Measurements from ENCODE around the gene VPREB3. TPM values are rescaled to one million over a fixed set of nuclear protein-coding genes. Genes with fewer than 3 reads are reported as not detected.
A peak's percentile ranks its signal among the peaks of the same experiment; 100 is the strongest.

The VPREB3 gene
- total RNA-seq, 1 donor from 2014 or later, result not detected

DNA sequence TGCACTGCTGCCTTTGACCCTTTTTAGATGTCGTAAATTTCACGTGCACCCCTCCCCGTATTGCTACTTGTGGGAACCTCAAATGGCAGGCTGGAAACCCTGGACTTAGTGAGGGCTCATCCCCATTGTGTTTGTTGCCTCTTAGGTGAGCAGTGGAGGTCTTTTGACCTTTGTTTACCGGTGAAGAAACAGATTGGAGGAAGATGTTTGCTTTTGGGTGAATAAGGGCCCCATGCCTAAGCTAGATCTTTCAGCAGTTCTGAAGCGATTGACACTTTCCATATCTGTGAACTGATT is 33.3 kb upstream of the VPREB3 start:
- Mint-ChIP-seq H3K4me3 (peak overlapping the region; percentile 93), H3K36me3 (peaks cover 9% of the 10 kb centered on the region), H3K4me1 (peaks cover 27% of the 10 kb centered on the region), H3K27me3 (ENCODE audit: insufficient read depth, low read depth) (no peaks in the 10 kb centered on the region), H3K27ac (peak overlapping the region; percentile 92), H3K9me3 (no peaks in the 10 kb centered on the region)
- peak overlapping the region; percentile 55 for H3K9ac ChIP-seq
- no peak overlapping the region for H2AFZ ChIP-seq (replicated peaks)
- no peak for DNase-seq (ENCODE audit: low spot score)
- peak overlapping the region; percentile 78 for H3K4me3 ChIP-seq
- peaks cover 52% of the 10 kb centered on the region for H4K20me1 ChIP-seq (ENCODE audit: low read depth)
- H3F3A ChIP-seq (ENCODE audit: low read depth), result peaks cover 16% of the 10 kb centered on the region
- no peaks in the 10 kb centered on the region for H3K27me3 ChIP-seq
- peaks cover 53% of the 10 kb centered on the region for H3K79me2 ChIP-seq (ENCODE audit: low read depth)
- TF ChIP-seq, protein P1, sequence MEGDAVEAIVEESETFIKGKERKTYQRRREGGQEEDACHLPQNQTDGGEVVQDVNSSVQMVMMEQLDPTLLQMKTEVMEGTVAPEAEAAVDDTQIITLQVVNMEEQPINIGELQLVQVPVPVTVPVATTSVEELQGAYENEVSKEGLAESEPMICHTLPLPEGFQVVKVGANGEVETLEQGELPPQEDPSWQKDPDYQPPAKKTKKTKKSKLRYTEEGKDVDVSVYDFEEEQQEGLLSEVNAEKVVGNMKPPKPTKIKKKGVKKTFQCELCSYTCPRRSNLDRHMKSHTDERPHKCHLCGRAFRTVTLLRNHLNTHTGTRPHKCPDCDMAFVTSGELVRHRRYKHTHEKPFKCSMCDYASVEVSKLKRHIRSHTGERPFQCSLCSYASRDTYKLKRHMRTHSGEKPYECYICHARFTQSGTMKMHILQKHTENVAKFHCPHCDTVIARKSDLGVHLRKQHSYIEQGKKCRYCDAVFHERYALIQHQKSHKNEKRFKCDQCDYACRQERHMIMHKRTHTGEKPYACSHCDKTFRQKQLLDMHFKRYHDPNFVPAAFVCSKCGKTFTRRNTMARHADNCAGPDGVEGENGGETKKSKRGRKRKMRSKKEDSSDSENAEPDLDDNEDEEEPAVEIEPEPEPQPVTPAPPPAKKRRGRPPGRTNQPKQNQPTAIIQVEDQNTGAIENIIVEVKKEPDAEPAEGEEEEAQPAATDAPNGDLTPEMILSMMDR (IDR thresholded peaks at IDR 0.05), result no peak
- TF ChIP-seq EZH2phosphoT487 (IDR thresholded peaks at IDR 0.05) (no peak), EZH2 (IDR thresholded peaks at IDR 0.05) (no peak)
- H3K36me3 ChIP-seq, result no peaks in the 10 kb centered on the region
- H3K4me1 ChIP-seq, result peaks cover 24% of the 10 kb centered on the region
- H3K27ac ChIP-seq, result no peak overlapping the region
- H3K4me2 ChIP-seq, result peak overlapping the region; percentile 91
- H3K9me3 ChIP-seq (ENCODE audit: low read depth), result no peaks in the 10 kb centered on the region

DNA sequence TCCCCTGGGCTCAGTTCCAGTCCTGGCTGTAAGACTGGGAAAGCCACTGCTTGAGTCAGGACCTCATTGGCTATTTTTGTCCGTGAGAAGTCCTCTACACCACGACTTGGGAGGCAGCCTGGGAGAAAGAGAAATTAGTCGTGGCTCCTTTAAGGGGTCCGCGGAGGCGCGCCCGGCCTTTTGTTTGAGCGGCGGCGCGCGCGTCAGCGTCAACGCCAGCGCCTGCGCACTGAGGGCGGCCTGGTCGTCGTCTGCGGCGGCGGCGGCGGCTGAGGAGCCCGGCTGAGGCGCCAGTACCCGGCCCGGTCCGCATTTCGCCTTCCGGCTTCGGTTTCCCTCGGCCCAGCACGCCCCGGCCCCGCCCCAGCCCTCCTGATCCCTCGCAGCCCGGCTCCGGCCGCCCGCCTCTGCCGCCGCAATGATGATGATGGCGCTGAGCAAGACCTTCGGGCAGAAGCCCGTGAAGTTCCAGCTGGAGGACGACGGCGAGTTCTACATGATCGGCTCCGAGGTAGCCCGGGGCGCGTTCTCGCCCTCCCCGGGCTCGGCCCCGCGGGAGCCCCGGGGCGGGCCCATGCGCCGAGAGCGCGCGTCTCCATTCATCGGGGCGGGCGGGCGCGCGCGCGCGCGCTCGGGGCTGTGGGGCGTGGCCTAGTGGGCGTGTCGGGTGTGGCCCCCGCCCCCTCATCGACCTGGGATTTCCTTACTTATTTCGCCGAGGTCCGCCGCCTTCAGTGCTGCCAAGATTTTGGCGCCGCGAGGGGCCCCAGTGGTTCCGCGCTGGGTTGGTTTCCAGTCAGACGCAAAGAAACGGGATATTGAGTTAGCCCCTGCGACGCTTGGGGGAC is 32.8 kb upstream of the VPREB3 start, which contains the start of gene SMARCB1:
Gene SMARCB1 (plus strand): TSS at position 215 of the 848 bp plus-strand sequence. CDS start 204 bp downstream, at position 419.
- Mint-ChIP-seq H3K27me3 (ENCODE audit: insufficient read depth, low read depth) (no peaks in the 10 kb centered on the region), H3K36me3 (peaks cover 7% of the 10 kb centered on the region), H3K4me1 (peaks cover 27% of the 10 kb centered on the region), H3K4me3 (peak within 1 kb of the TSS; percentile 93), H3K27ac (peak within 1 kb of the TSS; percentile 99), H3K9me3 (no peaks in the 10 kb centered on the region)
- Histone ChIP-seq H3K27me3 (no peaks in the 10 kb centered on the region), H3K4me3 (peak within 1 kb of the TSS; percentile 78), H3F3A (ENCODE audit: low read depth) (peaks cover 16% of the 10 kb centered on the region), H4K20me1 (ENCODE audit: low read depth) (peaks cover 47% of the 10 kb centered on the region), H3K9ac (peak within 1 kb of the TSS; percentile 91), H2AFZ (replicated peaks) (peak within 1 kb of the TSS; percentile 77), H3K9me3 (ENCODE audit: low read depth) (no peaks in the 10 kb centered on the region), H3K4me1 (peaks cover 24% of the 10 kb centered on the region), H3K79me2 (ENCODE audit: low read depth) (peaks cover 47% of the 10 kb centered on the region), H3K4me2 (peak within 1 kb of the TSS; percentile 91), H3K27ac (peak within 1 kb of the TSS; percentile 97), H3K36me3 (no peaks in the 10 kb centered on the region)
- no peak for TF ChIP-seq EZH2phosphoT487 (IDR thresholded peaks at IDR 0.05)
- TF ChIP-seq, protein P1 (IDR thresholded peaks at IDR 0.05), result no peak
- TF ChIP-seq EZH2 (IDR thresholded peaks at IDR 0.05), result no peak
- peak; percentile 95 for DNase-seq (ENCODE audit: low spot score)

DNA sequence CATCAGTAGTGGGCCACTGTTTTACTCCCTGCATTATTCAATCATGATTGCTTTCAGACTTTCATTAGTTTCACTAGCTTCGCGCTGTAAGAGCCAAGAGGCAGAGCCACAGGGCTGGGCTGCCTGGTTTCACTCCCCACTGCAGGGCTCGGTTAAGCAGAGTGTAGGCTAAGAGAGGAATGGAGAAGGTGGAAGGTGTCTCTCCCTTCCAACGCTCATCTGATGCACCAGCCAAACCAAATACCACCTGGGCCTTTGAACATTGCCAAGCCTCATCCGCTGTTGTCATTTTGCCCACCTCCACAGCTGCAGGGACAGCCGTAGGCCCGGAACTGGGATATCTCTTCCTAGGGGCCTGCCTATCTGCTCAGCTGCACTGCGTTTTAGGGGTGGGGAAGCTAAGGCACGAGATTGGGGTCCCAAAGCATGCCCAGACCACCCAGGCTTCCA is 32.1 kb upstream of the VPREB3 start:
- H3K79me2 ChIP-seq (ENCODE audit: low read depth), result peaks cover 40% of the 10 kb centered on the region
- H3K4me2 ChIP-seq, result peak overlapping the region; percentile 91
- no peaks in the 10 kb centered on the region for H3K36me3 ChIP-seq
- H3K9ac ChIP-seq, result no peak overlapping the region
- no peaks in the 10 kb centered on the region for H3K9me3 ChIP-seq (ENCODE audit: low read depth)
- Mint-ChIP-seq H3K27me3 (ENCODE audit: insufficient read depth, low read depth) (peaks cover 1% of the 10 kb centered on the region), H3K36me3 (peaks cover 7% of the 10 kb centered on the region), H3K27ac (peak overlapping the region; percentile 99), H3K4me1 (peaks cover 31% of the 10 kb centered on the region), H3K4me3 (peak overlapping the region; percentile 93), H3K9me3 (no peaks in the 10 kb centered on the region)
- H4K20me1 ChIP-seq (ENCODE audit: low read depth), result peaks cover 40% of the 10 kb centered on the region
- DNase-seq (ENCODE audit: low spot score), result no peak
- TF ChIP-seq EZH2 (IDR thresholded peaks at IDR 0.05), result no peak
- TF ChIP-seq, protein P1 (IDR thresholded peaks at IDR 0.05), result no peak
- no peak for TF ChIP-seq EZH2phosphoT487 (IDR thresholded peaks at IDR 0.05)
- H3K4me1 ChIP-seq, result peaks cover 24% of the 10 kb centered on the region
- H3K27me3 ChIP-seq, result no peaks in the 10 kb centered on the region
- H3K27ac ChIP-seq, result peak overlapping the region; percentile 97
- H3K4me3 ChIP-seq, result peak overlapping the region; percentile 78
- H3F3A ChIP-seq (ENCODE audit: low read depth), result peaks cover 16% of the 10 kb centered on the region
- peak overlapping the region; percentile 77 for H2AFZ ChIP-seq (replicated peaks)
